ENCODE data around the gene TSHZ2. TPM values are rescaled to one million over a fixed set of nuclear protein-coding genes. Genes with fewer than 3 reads are reported as not detected.

The TSHZ2 gene
- total and polyA plus RNA-seq, 4 donors, result 0.93 to 8.8 (median 3.8) TPM

DNA sequence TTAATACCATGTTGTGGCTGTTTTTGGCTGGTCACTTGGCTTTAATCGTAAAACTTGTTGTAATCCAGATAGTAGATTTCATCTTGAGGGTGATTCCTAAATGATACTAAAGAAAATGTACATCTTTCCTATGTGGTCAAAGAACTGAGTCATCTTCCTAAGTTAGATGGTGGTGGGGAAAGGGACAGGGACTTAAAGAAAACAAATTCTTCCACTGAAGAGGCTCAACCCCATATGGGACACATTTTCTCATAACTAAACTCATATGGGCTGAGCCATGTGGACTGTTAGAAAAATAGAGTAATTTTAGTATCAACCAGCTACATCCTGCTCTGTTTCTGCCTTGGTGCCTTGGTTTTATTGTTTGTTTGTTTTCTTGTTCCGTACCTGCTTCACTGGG, 155.8 kb downstream of the TSHZ2 start:
- no peak overlapping the region for H3K4me3 ChIP-seq

DNA sequence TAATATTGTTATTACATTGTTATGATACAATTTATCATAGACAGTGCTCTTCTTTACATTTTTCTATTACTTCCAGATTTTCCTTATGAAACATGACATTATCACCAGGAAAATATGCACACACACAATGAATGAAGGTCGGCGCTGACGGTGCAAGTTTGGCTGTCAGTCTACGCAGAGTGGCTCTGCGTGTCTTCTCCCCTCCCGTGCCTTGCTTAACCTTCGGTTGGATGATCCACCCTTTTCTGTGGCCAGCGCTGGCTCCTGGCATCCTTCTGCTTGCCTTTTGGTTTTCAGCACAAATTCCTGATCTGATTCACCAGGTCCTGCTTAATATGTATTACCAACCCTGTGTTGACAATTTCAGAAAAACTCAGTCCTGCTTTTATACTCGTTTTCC, 157.4 kb downstream of the TSHZ2 start:
- 94 to 97% methylated on average over 9 of the region's 9 CpGs for WGBS, 2 donors
- TF ChIP-seq, protein P1, sequence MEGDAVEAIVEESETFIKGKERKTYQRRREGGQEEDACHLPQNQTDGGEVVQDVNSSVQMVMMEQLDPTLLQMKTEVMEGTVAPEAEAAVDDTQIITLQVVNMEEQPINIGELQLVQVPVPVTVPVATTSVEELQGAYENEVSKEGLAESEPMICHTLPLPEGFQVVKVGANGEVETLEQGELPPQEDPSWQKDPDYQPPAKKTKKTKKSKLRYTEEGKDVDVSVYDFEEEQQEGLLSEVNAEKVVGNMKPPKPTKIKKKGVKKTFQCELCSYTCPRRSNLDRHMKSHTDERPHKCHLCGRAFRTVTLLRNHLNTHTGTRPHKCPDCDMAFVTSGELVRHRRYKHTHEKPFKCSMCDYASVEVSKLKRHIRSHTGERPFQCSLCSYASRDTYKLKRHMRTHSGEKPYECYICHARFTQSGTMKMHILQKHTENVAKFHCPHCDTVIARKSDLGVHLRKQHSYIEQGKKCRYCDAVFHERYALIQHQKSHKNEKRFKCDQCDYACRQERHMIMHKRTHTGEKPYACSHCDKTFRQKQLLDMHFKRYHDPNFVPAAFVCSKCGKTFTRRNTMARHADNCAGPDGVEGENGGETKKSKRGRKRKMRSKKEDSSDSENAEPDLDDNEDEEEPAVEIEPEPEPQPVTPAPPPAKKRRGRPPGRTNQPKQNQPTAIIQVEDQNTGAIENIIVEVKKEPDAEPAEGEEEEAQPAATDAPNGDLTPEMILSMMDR (IDR thresholded peaks at IDR 0.05; ENCODE audit: control extremely low read depth, extremely low read depth), result no peak
- H3K27me3 ChIP-seq (ENCODE audit: control insufficient read depth in 3 of 3, insufficient read depth in 3 of 3, low read length in 2 of 3), result no peaks in the 10 kb centered on the region

More for the DNA sequence above, 155.8 kb downstream of the TSHZ2 start:
- Histone ChIP-seq H3K9me3 (ENCODE audit: control insufficient read depth in 4 of 4, insufficient read depth in 3 of 4, low read length in 3 of 4) (no peaks in the 10 kb centered on the region), H3K9ac (ENCODE audit: insufficient read depth in 1 of 2, low read length in 2 of 2) (no peak overlapping the region), H3K27me3 (ENCODE audit: control insufficient read depth in 3 of 3, insufficient read depth in 3 of 3, low read length in 2 of 3) (no peaks in the 10 kb centered on the region), H3K4me1 (ENCODE audit: control insufficient read depth in 5 of 5, insufficient read depth in 5 of 5, low read length in 5 of 5) (peaks cover 0 to 2% (median 0%) of the 10 kb centered on the region in 5 donors), H3K27ac (ENCODE audit: low read depth in 1 of 2, low read length in 1 of 2) (no peak overlapping the region), H3K36me3 (ENCODE audit: control insufficient read depth in 4 of 4, insufficient read depth in 4 of 4, low read length in 4 of 4) (no peaks in the 10 kb centered on the region)
- ATAC-seq (ENCODE audit: insufficient read depth, low FRiP score) (no peak), DNase-seq (no peak)
- 81 to 86% methylated on average over 2 of the region's 2 CpGs for WGBS, 2 donors
- TF ChIP-seq, protein P1 (IDR thresholded peaks at IDR 0.05; ENCODE audit: control extremely low read depth, extremely low read depth), result no peak

DNA sequence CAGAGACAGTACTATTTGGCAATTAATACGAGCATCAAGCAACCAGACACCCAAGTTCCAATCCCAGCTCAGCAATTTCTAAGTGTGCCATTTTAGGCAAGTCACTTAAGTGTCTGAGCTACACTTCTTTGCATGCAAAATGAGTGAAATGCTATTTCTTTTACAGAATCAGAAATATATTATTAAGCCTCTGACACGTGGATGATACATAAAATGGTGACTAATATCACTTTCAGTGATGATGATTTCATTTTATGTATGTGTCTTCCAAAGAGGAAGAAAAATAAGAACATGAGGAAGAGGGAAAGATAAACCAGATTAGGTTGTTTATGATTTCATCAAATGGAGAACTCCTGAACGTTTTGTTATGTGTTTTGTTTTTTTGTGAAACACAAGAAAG, 158.6 kb downstream of the TSHZ2 start:
- DNase-seq (no peak), ATAC-seq (ENCODE audit: insufficient read depth, low FRiP score) (no peak)
- H3K4me1 ChIP-seq (ENCODE audit: control insufficient read depth in 5 of 5, insufficient read depth in 5 of 5, low read length in 5 of 5), result peaks cover 0 to 5% (median 0%) of the 10 kb centered on the region in 5 donors
- H3K36me3 ChIP-seq (ENCODE audit: control insufficient read depth in 4 of 4, insufficient read depth in 4 of 4, low read length in 4 of 4), result no peaks in the 10 kb centered on the region
- H3K27me3 ChIP-seq (ENCODE audit: control insufficient read depth in 3 of 3, insufficient read depth in 3 of 3, low read length in 2 of 3), result no peaks in the 10 kb centered on the region
- H3K9me3 ChIP-seq (ENCODE audit: control insufficient read depth in 4 of 4, insufficient read depth in 3 of 4, low read length in 3 of 4), result no peaks in the 10 kb centered on the region
- no peak overlapping the region for H3K27ac ChIP-seq (ENCODE audit: low read depth in 1 of 2, low read length in 1 of 2)
- 47 to 54% methylated on average over 3 of the region's 3 CpGs for WGBS, 2 donors
- TF ChIP-seq, protein P1 (IDR thresholded peaks at IDR 0.05; ENCODE audit: control extremely low read depth, extremely low read depth), result no peak
- H3K4me3 ChIP-seq, result no peak overlapping the region
- H3K9ac ChIP-seq (ENCODE audit: insufficient read depth in 1 of 2, low read length in 2 of 2), result no peak overlapping the region

More for the DNA sequence above, 157.4 kb downstream of the TSHZ2 start:
- H3K4me3 ChIP-seq, result no peak overlapping the region
- no peak overlapping the region for H3K9ac ChIP-seq (ENCODE audit: insufficient read depth in 1 of 2, low read length in 2 of 2)
- ATAC-seq (ENCODE audit: insufficient read depth, low FRiP score) (no peak), DNase-seq (no peak)
- peaks cover 0 to 5% (median 0%) of the 10 kb centered on the region in 5 donors for H3K4me1 ChIP-seq (ENCODE audit: control insufficient read depth in 5 of 5, insufficient read depth in 5 of 5, low read length in 5 of 5)
- no peaks in the 10 kb centered on the region for H3K9me3 ChIP-seq (ENCODE audit: control insufficient read depth in 4 of 4, insufficient read depth in 3 of 4, low read length in 3 of 4)
- no peak overlapping the region for H3K27ac ChIP-seq (ENCODE audit: low read depth in 1 of 2, low read length in 1 of 2)
- H3K36me3 ChIP-seq (ENCODE audit: control insufficient read depth in 4 of 4, insufficient read depth in 4 of 4, low read length in 4 of 4), result no peaks in the 10 kb centered on the region

DNA sequence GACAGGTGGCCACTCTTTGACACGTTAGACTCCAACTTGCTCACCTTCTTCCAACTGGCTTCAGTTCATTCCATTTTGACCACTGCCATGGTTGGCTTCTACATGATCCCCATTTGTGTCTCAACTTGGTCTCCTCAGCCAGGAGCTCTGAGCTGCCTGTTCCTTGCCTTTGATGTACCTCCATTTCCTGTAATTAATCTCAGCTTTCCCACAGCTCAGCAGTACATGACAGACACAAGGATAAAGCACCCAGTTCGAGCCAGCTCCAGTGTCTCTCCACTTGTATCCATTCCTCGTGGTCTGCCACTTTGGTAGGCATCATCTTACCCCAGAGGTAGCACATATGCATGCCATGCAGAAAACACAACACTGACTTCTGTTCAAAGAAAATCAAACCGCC, 161.0 kb downstream of the TSHZ2 start:
- 58 to 60% methylated on average over 4 of the region's 4 CpGs for WGBS, 2 donors
- no peak overlapping the region for H3K27ac ChIP-seq (ENCODE audit: low read depth in 1 of 2, low read length in 1 of 2)

More for the DNA sequence above, 161.0 kb downstream of the TSHZ2 start:
- H3K9me3 ChIP-seq (ENCODE audit: control insufficient read depth in 4 of 4, insufficient read depth in 3 of 4, low read length in 3 of 4), result no peaks in the 10 kb centered on the region
- no peaks in the 10 kb centered on the region for H3K36me3 ChIP-seq (ENCODE audit: control insufficient read depth in 4 of 4, insufficient read depth in 4 of 4, low read length in 4 of 4)
- TF ChIP-seq, protein P1 (IDR thresholded peaks at IDR 0.05; ENCODE audit: control extremely low read depth, extremely low read depth), result no peak
- no peak overlapping the region for H3K4me3 ChIP-seq
- ATAC-seq (ENCODE audit: insufficient read depth, low FRiP score) (no peak), DNase-seq (no peak)
- H3K27me3 ChIP-seq (ENCODE audit: control insufficient read depth in 3 of 3, insufficient read depth in 3 of 3, low read length in 2 of 3), result no peaks in the 10 kb centered on the region
- H3K4me1 ChIP-seq (ENCODE audit: control insufficient read depth in 5 of 5, insufficient read depth in 5 of 5, low read length in 5 of 5), result peaks cover 0 to 19% (median 0%) of the 10 kb centered on the region in 5 donors
- H3K9ac ChIP-seq (ENCODE audit: insufficient read depth in 1 of 2, low read length in 2 of 2), result no peak overlapping the region
